Measurements from ENCODE around the gene AKAP3. TPM values are rescaled to one million over a fixed set of nuclear protein-coding genes. Genes with fewer than 3 reads are reported as not detected.

Gene AKAP3
- total RNA-seq, 1 experiment from 2014 or later: 1.6 TPM

- H3K27me3 Mint-ChIP-seq (ENCODE audit: insufficient read depth, unreplicated experiment): peaks cover 17% of the 10 kb centered on the region
- intact Hi-C loops (cut with micrococcal nuclease; ENCODE audit: unreplicated experiment): no loop called here
- no TSS peak for BruUV-seq (replicated peaks)
- Histone ChIP-seq H3K4me1 (no peaks in the 10 kb centered on the region), H3K9me3 (no peaks in the 10 kb centered on the region), H3K36me3 (ENCODE audit: control insufficient read depth, insufficient read depth, low read length) (no peaks in the 10 kb centered on the region), H3K4me3 (ENCODE audit: low read depth, low read length) (no peak overlapping the region), H3K27me3 (replicated peaks; ENCODE audit: control insufficient read depth, insufficient read depth, low read length) (no peaks in the 10 kb centered on the region)
- H3K9me3 Mint-ChIP-seq (ENCODE audit: unreplicated experiment): no peaks in the 10 kb centered on the region
- no peak overlapping the region for H3K27ac Mint-ChIP-seq (ENCODE audit: unreplicated experiment)
- no peak for DNase-seq
- POLR2A ChIA-PET: no interaction called here
- TF ChIP-seq, protein P1, sequence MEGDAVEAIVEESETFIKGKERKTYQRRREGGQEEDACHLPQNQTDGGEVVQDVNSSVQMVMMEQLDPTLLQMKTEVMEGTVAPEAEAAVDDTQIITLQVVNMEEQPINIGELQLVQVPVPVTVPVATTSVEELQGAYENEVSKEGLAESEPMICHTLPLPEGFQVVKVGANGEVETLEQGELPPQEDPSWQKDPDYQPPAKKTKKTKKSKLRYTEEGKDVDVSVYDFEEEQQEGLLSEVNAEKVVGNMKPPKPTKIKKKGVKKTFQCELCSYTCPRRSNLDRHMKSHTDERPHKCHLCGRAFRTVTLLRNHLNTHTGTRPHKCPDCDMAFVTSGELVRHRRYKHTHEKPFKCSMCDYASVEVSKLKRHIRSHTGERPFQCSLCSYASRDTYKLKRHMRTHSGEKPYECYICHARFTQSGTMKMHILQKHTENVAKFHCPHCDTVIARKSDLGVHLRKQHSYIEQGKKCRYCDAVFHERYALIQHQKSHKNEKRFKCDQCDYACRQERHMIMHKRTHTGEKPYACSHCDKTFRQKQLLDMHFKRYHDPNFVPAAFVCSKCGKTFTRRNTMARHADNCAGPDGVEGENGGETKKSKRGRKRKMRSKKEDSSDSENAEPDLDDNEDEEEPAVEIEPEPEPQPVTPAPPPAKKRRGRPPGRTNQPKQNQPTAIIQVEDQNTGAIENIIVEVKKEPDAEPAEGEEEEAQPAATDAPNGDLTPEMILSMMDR (IDR thresholded peaks at IDR 0.05; ENCODE audit: insufficient read depth in 1 of 2, low read depth in 1 of 2, low read length in 1 of 2, severe bottlenecking in 1 of 2, unreplicated experiment in 1 of 2): no peak
- H3K4me3 Mint-ChIP-seq (ENCODE audit: unreplicated experiment): no peak overlapping the region
- CTCF ChIA-PET: no interaction called here
- no peaks in the 10 kb centered on the region for H3K36me3 Mint-ChIP-seq (ENCODE audit: insufficient read depth, unreplicated experiment)
- no peaks in the 10 kb centered on the region for H3K4me1 Mint-ChIP-seq (ENCODE audit: low read depth, unreplicated experiment)
These were observed 22.3 kb downstream of the AKAP3 start for GRCh38 chr12:4626543-4626942.

- Histone ChIP-seq H3K4me1 (no peaks in the 10 kb centered on the region), H3K36me3 (ENCODE audit: control insufficient read depth, insufficient read depth, low read length) (no peaks in the 10 kb centered on the region), H3K9me3 (no peaks in the 10 kb centered on the region), H3K4me3 (ENCODE audit: low read depth, low read length) (no peak overlapping the region), H3K27me3 (replicated peaks; ENCODE audit: control insufficient read depth, insufficient read depth, low read length) (no peaks in the 10 kb centered on the region)
- intact Hi-C loops (cut with micrococcal nuclease; ENCODE audit: unreplicated experiment): no loop called here
- Mint-ChIP-seq H3K36me3 (ENCODE audit: insufficient read depth, unreplicated experiment) (no peaks in the 10 kb centered on the region), H3K27me3 (ENCODE audit: insufficient read depth, unreplicated experiment) (peaks cover 23% of the 10 kb centered on the region), H3K9me3 (ENCODE audit: unreplicated experiment) (no peaks in the 10 kb centered on the region), H3K4me1 (ENCODE audit: low read depth, unreplicated experiment) (no peaks in the 10 kb centered on the region), H3K27ac (ENCODE audit: unreplicated experiment) (no peak overlapping the region), H3K4me3 (ENCODE audit: unreplicated experiment) (no peak overlapping the region)
- no peak for DNase-seq
- no TSS peak for BruUV-seq (replicated peaks)
- CTCF ChIA-PET: no interaction called here
- POLR2A ChIA-PET: no interaction called here
- TF ChIP-seq, protein P1 (IDR thresholded peaks at IDR 0.05; ENCODE audit: insufficient read depth in 1 of 2, low read depth in 1 of 2, low read length in 1 of 2, severe bottlenecking in 1 of 2, unreplicated experiment in 1 of 2): no peak
These were observed 27.3 kb downstream of the AKAP3 start for GRCh38 chr12:4621511-4621910.

- no peaks in the 10 kb centered on the region for H3K36me3 ChIP-seq (ENCODE audit: control insufficient read depth, insufficient read depth, low read length)
- no peaks in the 10 kb centered on the region for H3K36me3 Mint-ChIP-seq (ENCODE audit: insufficient read depth, unreplicated experiment)
- no peaks in the 10 kb centered on the region for H3K4me1 Mint-ChIP-seq (ENCODE audit: low read depth, unreplicated experiment)
- H3K4me1 ChIP-seq: no peaks in the 10 kb centered on the region
- no peaks in the 10 kb centered on the region for H3K9me3 ChIP-seq
- no peak overlapping the region for H3K27ac Mint-ChIP-seq (ENCODE audit: unreplicated experiment)
- no peaks in the 10 kb centered on the region for H3K9me3 Mint-ChIP-seq (ENCODE audit: unreplicated experiment)
- TF ChIP-seq, protein P1 (IDR thresholded peaks at IDR 0.05; ENCODE audit: insufficient read depth in 1 of 2, low read depth in 1 of 2, low read length in 1 of 2, severe bottlenecking in 1 of 2, unreplicated experiment in 1 of 2): no peak
- no peak for DNase-seq
- ChIA-PET POLR2A (no interaction called here), CTCF (no interaction called here)
- intact Hi-C loops (cut with micrococcal nuclease; ENCODE audit: unreplicated experiment): no loop called here
- no peak overlapping the region for H3K4me3 ChIP-seq (ENCODE audit: low read depth, low read length)
- H3K4me3 Mint-ChIP-seq (ENCODE audit: unreplicated experiment): no peak overlapping the region
- BruUV-seq (replicated peaks): no TSS peak
- peaks cover 21% of the 10 kb centered on the region for H3K27me3 Mint-ChIP-seq (ENCODE audit: insufficient read depth, unreplicated experiment)
- no peaks in the 10 kb centered on the region for H3K27me3 ChIP-seq (replicated peaks; ENCODE audit: control insufficient read depth, insufficient read depth, low read length)
These were observed 33.2 kb downstream of the AKAP3 start for GRCh38 chr12:4615667-4616066.
